Fibroblast of pulmonary artery (primary cell): ENCODE measurements around the gene KLHL26.
A peak's percentile ranks its signal among the peaks of the same experiment; 100 is the strongest.

Experiments used
- DNase-seq: peaks from one replicate; pipeline ENCODE4 v3.0.0-alpha.2; 2010; ENCODE audit warnings: low read depth
- H3K4me3 ChIP-seq: replicated peaks from 2 replicates; pipeline ENCODE4 v1.5.1; 2011; ENCODE audit warnings: low read depth, mild to moderate bottlenecking, control low read depth, low read length, moderate library complexity
- TF ChIP-seq, protein P1 (sequence below): IDR thresholded peaks from 2 replicates; pipeline ENCODE4 v1.5.1; 2011; ENCODE audit warnings: mild to moderate bottlenecking, control low read depth, low read length, inconsistent platforms; ENCODE audit errors: missing control alignments

KLHL26 gene

DNA sequence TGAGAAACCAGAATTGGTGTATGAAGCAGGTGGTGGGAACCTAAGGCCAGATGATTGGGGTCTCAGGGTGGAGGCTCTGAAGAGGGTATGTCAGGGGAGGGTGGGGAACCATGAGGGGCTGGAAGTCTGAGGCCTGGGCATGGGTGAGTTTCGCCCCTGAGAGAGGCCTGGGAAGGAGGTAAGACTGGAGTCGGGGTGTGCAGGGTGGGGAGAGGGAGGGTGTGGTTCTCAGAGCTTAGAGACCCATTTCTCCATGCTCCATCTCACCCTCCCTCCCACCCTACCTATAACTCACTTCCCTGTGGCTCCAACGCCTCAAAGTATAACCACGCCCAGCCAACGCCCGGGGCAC, 1.0 kb upstream of the KLHL26 start:
- DNase-seq: no peak
- H3K4me3 ChIP-seq: no peak overlapping the region

GRCh38 chr19:18636183-18636968, 452 bp upstream of the KLHL26 start:
- H3K4me3 ChIP-seq: peak overlapping the region; percentile 74
- TF ChIP-seq, protein P1, sequence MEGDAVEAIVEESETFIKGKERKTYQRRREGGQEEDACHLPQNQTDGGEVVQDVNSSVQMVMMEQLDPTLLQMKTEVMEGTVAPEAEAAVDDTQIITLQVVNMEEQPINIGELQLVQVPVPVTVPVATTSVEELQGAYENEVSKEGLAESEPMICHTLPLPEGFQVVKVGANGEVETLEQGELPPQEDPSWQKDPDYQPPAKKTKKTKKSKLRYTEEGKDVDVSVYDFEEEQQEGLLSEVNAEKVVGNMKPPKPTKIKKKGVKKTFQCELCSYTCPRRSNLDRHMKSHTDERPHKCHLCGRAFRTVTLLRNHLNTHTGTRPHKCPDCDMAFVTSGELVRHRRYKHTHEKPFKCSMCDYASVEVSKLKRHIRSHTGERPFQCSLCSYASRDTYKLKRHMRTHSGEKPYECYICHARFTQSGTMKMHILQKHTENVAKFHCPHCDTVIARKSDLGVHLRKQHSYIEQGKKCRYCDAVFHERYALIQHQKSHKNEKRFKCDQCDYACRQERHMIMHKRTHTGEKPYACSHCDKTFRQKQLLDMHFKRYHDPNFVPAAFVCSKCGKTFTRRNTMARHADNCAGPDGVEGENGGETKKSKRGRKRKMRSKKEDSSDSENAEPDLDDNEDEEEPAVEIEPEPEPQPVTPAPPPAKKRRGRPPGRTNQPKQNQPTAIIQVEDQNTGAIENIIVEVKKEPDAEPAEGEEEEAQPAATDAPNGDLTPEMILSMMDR: no peak
- peak; percentile 97 for DNase-seq

More for the DNA sequence above, 1.0 kb upstream of the KLHL26 start:
- TF ChIP-seq, protein P1: no peak

DNA sequence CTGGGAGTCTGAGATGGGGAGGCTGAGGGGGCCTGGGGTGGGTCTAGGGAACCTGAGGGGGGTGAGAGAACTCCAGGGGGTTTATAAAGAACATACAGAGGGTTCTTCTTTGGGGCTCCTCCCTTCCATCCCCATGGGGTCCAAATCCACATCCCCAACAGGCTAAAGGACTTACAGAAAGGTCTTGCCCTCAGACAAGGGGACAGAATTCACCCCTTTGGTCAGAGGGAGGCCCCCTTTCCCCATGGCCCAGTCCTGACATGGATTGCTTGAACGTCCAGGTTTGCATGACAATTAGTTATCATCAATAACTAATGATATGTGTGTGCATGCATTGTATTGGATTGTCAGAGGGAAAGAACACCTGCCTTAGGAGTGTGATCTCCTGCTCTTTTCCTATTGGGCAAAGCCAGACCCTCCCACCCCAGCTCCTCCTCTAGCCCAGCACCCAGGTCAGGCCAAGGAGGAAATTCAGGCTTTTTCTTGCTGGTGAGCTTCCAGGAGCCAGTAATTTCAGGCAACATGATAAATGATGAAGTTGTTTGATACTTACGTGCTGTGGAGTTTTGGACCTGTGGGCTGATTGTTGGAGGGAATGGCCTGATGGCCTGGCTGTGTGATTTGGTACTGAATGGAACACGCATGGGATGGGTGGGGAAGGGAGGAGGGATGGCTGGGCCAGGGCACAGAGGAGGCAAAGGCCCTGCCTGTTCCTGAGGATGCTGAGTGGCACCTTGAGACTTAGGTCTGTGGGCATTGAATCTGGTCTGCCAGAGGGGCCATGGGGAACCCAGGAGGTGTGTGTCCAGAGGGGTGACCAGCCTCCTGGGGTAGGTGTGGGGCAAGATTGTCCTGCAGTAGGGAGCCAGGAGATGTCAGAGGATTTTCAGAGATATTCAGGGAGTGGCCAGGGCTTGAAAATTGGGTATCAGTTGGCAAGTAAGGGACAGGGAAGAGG, 1.1 kb downstream of the KLHL26 start:
- H3K4me3 ChIP-seq: peak overlapping the region; percentile 74
- TF ChIP-seq, protein P1: no peak
- DNase-seq: no peak

GRCh38 chr19:18639706-18640243, 2.9 kb downstream of the KLHL26 start:
- TF ChIP-seq, protein P1: no peak
- no peak for DNase-seq
- no peak overlapping the region for H3K4me3 ChIP-seq

DNA sequence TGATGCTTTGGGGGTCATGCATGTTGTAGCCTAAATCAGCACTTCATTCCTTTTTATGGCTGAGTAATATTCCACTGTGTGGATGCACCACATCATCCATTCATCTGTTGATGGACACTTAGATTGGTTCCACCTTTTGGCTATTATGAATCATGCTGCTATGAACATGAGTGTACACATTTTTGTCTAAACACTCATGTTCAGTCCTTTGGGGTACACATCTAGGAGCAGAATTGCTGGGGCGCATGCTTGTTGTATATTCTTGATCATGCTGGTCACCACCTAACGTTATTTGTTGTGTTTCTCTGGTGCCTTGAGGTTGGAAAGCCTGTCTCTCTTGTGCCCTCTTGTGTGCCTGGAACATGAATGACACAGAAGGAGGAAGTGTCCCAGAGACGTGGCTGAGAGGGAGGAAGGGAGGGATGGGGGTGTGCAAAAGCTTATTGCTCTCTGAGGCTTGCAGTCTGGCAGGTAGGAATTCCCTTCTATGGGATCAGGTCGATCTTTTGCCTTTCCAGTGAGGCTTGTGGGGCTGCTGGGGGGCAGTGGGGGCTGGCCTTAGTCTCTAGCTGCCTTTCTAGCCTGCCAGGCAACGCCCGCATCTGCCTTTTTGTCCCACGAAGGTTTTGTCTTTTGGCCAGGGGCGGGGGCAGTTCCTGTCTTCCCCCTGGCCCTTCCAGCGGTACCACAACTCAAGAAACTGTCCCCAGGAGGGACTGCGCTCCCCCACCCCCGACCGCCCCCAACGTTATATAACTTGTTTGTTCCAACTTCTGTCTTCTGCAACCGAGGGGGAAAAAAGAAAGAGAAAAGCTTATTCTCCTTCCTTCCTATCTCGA, 7.6 kb downstream of the KLHL26 start:
- TF ChIP-seq, protein P1: no peak
- no peak for DNase-seq
- H3K4me3 ChIP-seq: no peak overlapping the region

DNA sequence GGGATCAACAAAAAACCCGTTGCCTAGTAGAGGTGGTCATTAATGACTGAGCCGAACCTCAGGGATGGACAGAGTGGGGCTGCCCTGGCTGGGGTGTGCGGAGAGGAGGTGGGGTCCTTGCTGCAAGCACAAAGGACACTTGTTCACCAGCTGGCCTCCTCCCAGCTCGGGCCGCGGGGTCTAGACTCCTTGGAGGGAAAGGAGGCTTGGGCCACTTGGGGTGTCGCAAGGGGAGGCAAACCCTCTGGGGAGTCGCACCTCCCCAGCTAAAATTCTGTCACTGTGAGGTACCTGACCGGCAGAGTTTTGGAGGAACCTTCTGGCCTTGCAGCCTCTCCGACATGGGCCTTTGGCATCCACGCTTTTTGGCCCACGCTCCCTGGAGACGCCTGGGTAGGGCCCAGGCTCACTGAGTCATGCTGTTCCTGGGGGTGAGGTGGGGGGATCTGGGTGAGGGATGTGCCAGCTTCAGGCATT, 8.2 kb downstream of the KLHL26 start:
- TF ChIP-seq, protein P1: no peak
- no peak overlapping the region for H3K4me3 ChIP-seq
- no peak for DNase-seq
